SK-N-MC (cell line): ENCODE measurements around the gene ATP2B2.

Source experiments
- DNase-seq: peaks from one replicate; pipeline ENCODE4 v3.0.0-alpha.2; 2011; ENCODE audit warnings: low read depth, low spot score
- H3K27ac ChIP-seq: fragments of 200-600 bp; sonication (generic); 2 replicates; pipeline ENCODE4 v1.5.1; 2016; ENCODE audit warnings: mixed run types
- H3K36me3 ChIP-seq: fragments of 200-600 bp; sonication (generic); 2 replicates; pipeline ENCODE4 v1.6.1; 2017; ENCODE audit warnings: antibody characterized with exemption, low read length, mixed read lengths; ENCODE audit not compliant: insufficient read depth
- H3K4me3 ChIP-seq: fragments of 200-600 bp; sonication (generic); 2 replicates; pipeline ENCODE4 v1.5.1; 2016
- H3K9ac ChIP-seq: fragments of 200-600 bp; sonication (generic); 2 replicates; pipeline ENCODE4 v1.8.0; 2017; ENCODE audit warnings: mixed run types, mixed read lengths; ENCODE audit not compliant: insufficient read length
- H3K9me3 ChIP-seq: fragments of 200-600 bp; sonication (generic); 2 replicates; pipeline ENCODE4 v1.6.1; 2017; ENCODE audit warnings: low read depth, mild to moderate bottlenecking, antibody characterized with exemption, low read length, moderate library complexity, mixed read lengths
- EZH2 ChIP-seq: fragments of 200-600 bp; sonication (generic); IDR thresholded peaks from one replicate; pipeline ENCODE4 v1.6.1; 2017; ENCODE audit warnings: antibody characterized with exemption
- FOXP2 ChIP-seq: optimal IDR thresholded peaks from 2 replicates; pipeline ENCODE3; 2011; ENCODE audit warnings: mild to moderate bottlenecking, moderate library complexity; ENCODE audit not compliant: insufficient read depth; ENCODE audit errors: extremely low read length, control extremely low read depth
- POLR2AphosphoS5 ChIP-seq: IDR thresholded peaks from 2 replicates; pipeline ENCODE4 v1.6.1; 2012; ENCODE audit warnings: mild to moderate bottlenecking, low read depth, low read length, borderline replicate concordance

Gene ATP2B2

GRCh38 chr3:10502185-10502880 lies 3.1 kb downstream of the ATP2B2 start:
- TF ChIP-seq POLR2AphosphoS5 = no peak
- TF ChIP-seq EZH2 = no peak
- H3K9ac ChIP-seq = no peak overlapping the region
- no peak for DNase-seq
- H3K27ac ChIP-seq = no peak overlapping the region
- no peaks in the 10 kb centered on the region for H3K9me3 ChIP-seq
- no peak overlapping the region for H3K4me3 ChIP-seq
- no peaks in the 10 kb centered on the region for H3K36me3 ChIP-seq

DNA sequence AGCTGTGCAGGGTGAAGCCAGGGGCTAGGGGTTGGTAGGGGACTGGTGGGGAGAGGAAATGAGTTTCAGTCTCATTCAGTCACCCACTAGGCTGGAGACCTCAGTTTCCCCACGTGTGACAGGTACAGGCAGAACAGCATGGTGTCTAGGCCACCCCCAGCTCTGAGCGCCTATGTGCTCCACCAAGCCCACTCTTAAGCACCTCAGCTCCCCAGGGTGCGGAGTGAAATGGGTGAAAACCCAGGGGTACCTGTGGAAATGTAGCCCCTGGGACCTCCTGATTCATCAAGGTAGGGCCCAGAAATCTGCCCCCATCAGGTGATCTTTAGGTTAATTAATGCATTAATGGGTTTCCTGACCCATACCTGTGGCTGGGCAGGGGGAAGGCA lies 3.7 kb downstream of the ATP2B2 start:
- no peak overlapping the region for H3K27ac ChIP-seq
- no peak for TF ChIP-seq POLR2AphosphoS5
- TF ChIP-seq FOXP2 = no peak
- TF ChIP-seq EZH2 = no peak
- H3K9me3 ChIP-seq = no peaks in the 10 kb centered on the region
- no peaks in the 10 kb centered on the region for H3K36me3 ChIP-seq
- no peak for DNase-seq
- no peak overlapping the region for H3K9ac ChIP-seq
- H3K4me3 ChIP-seq = no peak overlapping the region

DNA sequence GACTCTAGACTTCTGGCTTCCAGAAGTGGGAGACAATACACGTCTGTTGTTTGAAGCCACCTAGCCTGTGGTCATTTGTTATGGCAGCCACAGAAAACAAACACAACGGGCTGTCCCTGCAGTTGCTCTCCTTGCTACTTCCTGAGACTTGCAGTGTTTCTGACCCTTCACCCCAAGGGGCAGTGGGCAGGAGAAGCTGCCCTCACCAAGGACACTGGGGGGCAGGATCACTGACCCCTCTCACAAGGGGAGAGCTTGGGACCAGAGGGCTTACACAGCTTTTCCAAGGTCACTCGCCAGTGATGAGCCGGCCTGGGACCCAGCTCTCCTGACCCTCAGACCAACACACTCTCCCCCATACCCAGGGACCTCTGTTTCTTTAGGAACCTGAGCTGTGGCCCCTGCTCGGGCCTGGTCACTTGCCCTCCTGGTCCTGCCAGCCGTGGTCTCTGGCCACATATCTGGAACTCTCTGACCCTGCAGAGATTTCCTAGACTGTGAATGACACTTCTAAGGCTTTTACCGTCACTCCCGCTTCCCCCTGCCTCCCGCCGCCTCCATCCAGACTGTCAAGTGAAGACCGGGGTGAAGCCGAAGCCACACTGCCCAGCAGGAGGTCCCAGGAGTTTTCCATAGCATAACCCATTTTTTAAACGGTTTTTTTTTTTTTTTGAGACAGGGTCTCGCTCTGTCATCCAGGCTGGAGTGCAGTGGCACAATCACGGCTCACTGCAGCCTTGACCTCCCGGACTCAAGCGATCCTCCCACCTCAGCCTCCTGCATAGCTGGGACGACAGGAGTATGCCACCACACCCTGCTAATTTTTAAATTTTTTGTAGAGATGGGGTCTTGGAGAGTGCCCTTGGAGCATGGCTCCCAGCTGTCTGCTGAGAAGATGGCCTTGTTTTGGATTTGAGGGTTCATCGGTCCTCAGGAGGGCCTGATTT lies 4.4 kb downstream of the ATP2B2 start:
- Histone ChIP-seq H3K36me3 (no peaks in the 10 kb centered on the region), H3K9ac (no peak overlapping the region), H3K9me3 (no peaks in the 10 kb centered on the region), H3K4me3 (no peak overlapping the region), H3K27ac (no peak overlapping the region)
- TF ChIP-seq EZH2 (no peak), POLR2AphosphoS5 (no peak), FOXP2 (no peak)
- no peak for DNase-seq

DNA sequence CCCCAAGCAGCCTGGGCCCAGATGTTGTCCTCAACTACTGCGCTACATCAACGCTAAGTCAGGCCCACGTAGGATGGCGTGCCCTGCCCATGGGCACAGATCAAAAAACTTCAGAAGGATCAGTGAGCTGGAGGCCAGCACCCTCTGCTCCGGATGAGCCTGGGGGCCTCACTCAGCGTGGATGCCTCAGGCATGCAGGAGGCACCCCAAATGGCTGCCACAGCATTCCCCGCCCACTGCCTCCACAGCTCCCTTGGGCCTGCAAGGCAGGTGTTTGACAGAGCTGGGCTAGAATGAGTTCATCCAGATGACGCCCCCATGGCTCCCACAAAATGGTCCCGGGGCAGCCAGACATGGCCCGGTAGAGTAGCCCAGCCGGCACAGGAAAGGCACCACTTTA lies 7.1 kb downstream of the ATP2B2 start:
- Histone ChIP-seq H3K9ac (no peak overlapping the region), H3K4me3 (no peak overlapping the region), H3K36me3 (no peaks in the 10 kb centered on the region), H3K9me3 (no peaks in the 10 kb centered on the region), H3K27ac (no peak overlapping the region)
- no peak for TF ChIP-seq EZH2
- no peak for TF ChIP-seq FOXP2
- TF ChIP-seq POLR2AphosphoS5 = no peak
- DNase-seq = no peak

- H3K4me3 ChIP-seq = no peak overlapping the region
- no peak for DNase-seq
- TF ChIP-seq EZH2 = no peak
- no peak for TF ChIP-seq FOXP2
- no peak for TF ChIP-seq POLR2AphosphoS5
- no peak overlapping the region for H3K9ac ChIP-seq
- no peaks in the 10 kb centered on the region for H3K36me3 ChIP-seq
- no peaks in the 10 kb centered on the region for H3K9me3 ChIP-seq
- H3K27ac ChIP-seq = no peak overlapping the region
Observed at GRCh38 chr3:10497439-10497838, 7.9 kb downstream of the ATP2B2 start.

DNA sequence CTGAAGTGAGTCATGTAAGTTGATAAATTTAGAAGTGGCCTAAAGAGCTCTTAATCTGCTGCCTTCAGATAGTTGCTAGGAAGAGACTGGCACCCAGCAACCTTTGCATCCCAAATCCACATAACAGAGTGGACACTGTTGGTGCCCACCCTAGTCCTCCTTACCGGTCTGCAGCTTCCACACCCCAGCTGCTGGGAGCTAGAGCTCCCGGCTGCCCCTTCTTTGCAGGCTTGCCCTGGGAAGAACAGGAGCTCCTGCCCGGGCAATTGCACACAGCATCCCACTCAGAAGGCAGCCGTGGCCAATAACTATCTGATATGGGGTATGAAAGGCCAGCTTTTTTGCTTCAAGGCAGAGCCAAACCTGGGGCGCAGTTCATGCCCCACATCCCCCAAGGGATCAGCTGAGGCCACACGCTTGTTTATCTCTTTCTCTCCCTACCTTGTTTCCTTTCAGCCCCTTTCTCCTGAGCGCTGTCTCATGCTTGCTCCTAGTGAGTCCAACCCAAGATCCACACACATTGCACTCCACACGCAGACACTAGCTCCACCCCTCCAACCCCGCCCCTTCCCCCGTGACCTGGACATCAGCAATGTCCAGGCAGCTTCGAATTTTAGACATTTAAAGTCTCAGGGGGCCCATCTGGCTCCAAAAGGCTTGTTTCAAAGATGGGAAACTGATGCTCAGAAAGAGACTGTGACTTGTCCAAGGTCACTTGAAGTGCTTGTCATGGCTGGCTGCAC lies 9.1 kb downstream of the ATP2B2 start:
- H3K9ac ChIP-seq = no peak overlapping the region
- H3K9me3 ChIP-seq = no peaks in the 10 kb centered on the region
- H3K36me3 ChIP-seq = no peaks in the 10 kb centered on the region
- no peak overlapping the region for H3K27ac ChIP-seq
- TF ChIP-seq FOXP2 (no peak), POLR2AphosphoS5 (no peak), EZH2 (no peak)
- H3K4me3 ChIP-seq = no peak overlapping the region
- no peak for DNase-seq

DNA sequence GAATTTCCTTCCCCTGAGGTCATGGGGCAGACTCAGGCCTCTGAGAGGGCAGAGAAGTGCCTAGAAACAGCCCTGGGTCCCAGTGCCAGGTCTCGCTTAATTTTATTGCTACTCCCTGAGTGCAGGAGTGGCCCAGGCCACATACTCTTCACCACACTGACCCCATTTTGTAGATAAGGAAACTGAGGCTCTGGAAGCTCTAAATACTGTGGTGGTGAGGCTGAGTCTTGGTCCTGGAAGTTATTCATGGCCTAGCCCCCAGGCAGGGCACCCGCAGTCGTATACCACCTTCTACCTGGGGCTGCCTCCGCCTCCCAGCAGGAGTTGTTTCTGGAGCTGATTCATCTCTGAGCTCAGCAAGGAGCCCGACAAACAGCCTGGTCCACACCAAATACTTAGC lies 9.8 kb downstream of the ATP2B2 start:
- H3K4me3 ChIP-seq = no peak overlapping the region
- TF ChIP-seq FOXP2 (no peak), EZH2 (no peak), POLR2AphosphoS5 (no peak)
- DNase-seq = no peak
- H3K9ac ChIP-seq = no peak overlapping the region
- no peaks in the 10 kb centered on the region for H3K36me3 ChIP-seq
- no peaks in the 10 kb centered on the region for H3K9me3 ChIP-seq
- no peak overlapping the region for H3K27ac ChIP-seq

GRCh38 chr3:10495003-10495402 lies 10.4 kb downstream of the ATP2B2 start:
- TF ChIP-seq POLR2AphosphoS5 (no peak), EZH2 (no peak), FOXP2 (no peak)
- no peak overlapping the region for H3K9ac ChIP-seq
- no peak overlapping the region for H3K27ac ChIP-seq
- no peak for DNase-seq
- H3K36me3 ChIP-seq = no peaks in the 10 kb centered on the region
- H3K9me3 ChIP-seq = no peaks in the 10 kb centered on the region
- H3K4me3 ChIP-seq = no peak overlapping the region
